HuH-7.5 (cell line): ENCODE results near the gene TMEM87B.
"Not testable (repeated sequence)": the region's sequence is repeated elsewhere in the genome, so short reads cannot be mapped to it uniquely, and the experiment has no call there.

ENCODE experiments used
- DNase-seq: peaks from one replicate; pipeline ENCODE4 v3.0.0; 2011; ENCODE audit warnings: low spot score

Gene TMEM87B

GRCh38 chr2:112073875-112074274 is 18.8 kb downstream of the TMEM87B start:
- DNase-seq = no peak

GRCh38 chr2:112074506-112074905 is 19.4 kb downstream of the TMEM87B start:
- no peak for DNase-seq

GRCh38 chr2:112075490-112076260 is 20.6 kb downstream of the TMEM87B start:
- DNase-seq = no peak

- no peak for DNase-seq
Measured at GRCh38 chr2:112077814-112078213, 22.7 kb downstream of the TMEM87B start.

- DNase-seq = no peak
Measured at GRCh38 chr2:112081262-112081661, 26.2 kb downstream of the TMEM87B start.

GRCh38 chr2:112084689-112085374 is 29.8 kb downstream of the TMEM87B start:
- peak; percentile 8 for DNase-seq

GRCh38 chr2:112085375-112085730 is 30.3 kb downstream of the TMEM87B start:
- DNase-seq = no peak

- no peak for DNase-seq
Measured at GRCh38 chr2:112085916-112086669, 31.0 kb downstream of the TMEM87B start.

- no peak for DNase-seq
Measured at GRCh38 chr2:112087346-112088020, 32.4 kb downstream of the TMEM87B start.

- no peak for DNase-seq
Measured at GRCh38 chr2:112089375-112089774, 34.3 kb downstream of the TMEM87B start.

- no peak for DNase-seq
Measured at GRCh38 chr2:112092286-112093041, 37.4 kb downstream of the TMEM87B start.

- no peak for DNase-seq
Measured at GRCh38 chr2:112093216-112093615, 38.1 kb downstream of the TMEM87B start.

- DNase-seq = no peak
Measured at GRCh38 chr2:112095681-112096080, 40.6 kb downstream of the TMEM87B start.

- no peak for DNase-seq
Measured at GRCh38 chr2:112096098-112096497, 41.0 kb downstream of the TMEM87B start.

GRCh38 chr2:112108178-112108832 is 53.2 kb downstream of the TMEM87B start:
- no peak for DNase-seq

- DNase-seq = no peak
Measured at GRCh38 chr2:112109278-112109677, 54.2 kb downstream of the TMEM87B start.

- DNase-seq = no peak
Measured at GRCh38 chr2:112110966-112111365, 55.9 kb downstream of the TMEM87B start.

GRCh38 chr2:112113354-112113753 is 58.3 kb downstream of the TMEM87B start:
- not testable (repeated sequence) for DNase-seq

GRCh38 chr2:112118148-112118547 is 63.1 kb downstream of the TMEM87B start:
- no peak for DNase-seq

GRCh38 chr2:112121682-112122254 is 66.7 kb downstream of the TMEM87B start:
- DNase-seq = no peak

GRCh38 chr2:112129060-112129459 is 74.0 kb downstream of the TMEM87B start:
- DNase-seq = no peak
